ENCODE results near the gene ALAS1.

ALAS1 gene

DNA sequence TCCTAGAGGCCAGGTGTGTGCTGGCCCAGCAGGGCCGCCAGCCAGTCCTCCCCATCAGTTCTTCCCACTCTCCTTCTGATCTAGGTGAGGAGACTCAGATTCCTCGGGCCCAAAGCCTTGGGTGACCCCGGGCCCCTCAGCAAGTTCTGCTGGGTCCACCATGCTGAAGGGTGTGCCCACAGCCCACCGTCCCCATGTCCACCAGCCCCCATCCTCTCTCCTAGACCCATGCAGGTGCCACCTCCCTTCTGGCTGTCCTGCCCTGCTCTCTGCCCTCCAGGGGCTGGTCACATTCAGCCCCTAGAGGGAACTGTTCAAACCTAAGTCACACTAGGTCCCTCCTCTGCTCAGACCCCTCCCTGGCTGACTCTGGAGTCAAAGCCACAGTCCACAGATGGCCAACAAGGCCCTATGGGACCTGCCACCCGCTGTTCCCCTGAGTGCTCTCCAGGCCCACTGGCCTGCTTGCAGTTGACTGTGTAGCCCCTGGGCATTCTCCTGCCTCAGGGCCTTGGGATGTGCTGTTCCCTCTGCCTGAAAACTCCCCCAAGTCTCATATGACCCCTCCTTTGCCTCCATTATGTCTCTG lies 28.4 kb downstream of the ALAS1 start:
- TF ChIP-seq, protein P1, sequence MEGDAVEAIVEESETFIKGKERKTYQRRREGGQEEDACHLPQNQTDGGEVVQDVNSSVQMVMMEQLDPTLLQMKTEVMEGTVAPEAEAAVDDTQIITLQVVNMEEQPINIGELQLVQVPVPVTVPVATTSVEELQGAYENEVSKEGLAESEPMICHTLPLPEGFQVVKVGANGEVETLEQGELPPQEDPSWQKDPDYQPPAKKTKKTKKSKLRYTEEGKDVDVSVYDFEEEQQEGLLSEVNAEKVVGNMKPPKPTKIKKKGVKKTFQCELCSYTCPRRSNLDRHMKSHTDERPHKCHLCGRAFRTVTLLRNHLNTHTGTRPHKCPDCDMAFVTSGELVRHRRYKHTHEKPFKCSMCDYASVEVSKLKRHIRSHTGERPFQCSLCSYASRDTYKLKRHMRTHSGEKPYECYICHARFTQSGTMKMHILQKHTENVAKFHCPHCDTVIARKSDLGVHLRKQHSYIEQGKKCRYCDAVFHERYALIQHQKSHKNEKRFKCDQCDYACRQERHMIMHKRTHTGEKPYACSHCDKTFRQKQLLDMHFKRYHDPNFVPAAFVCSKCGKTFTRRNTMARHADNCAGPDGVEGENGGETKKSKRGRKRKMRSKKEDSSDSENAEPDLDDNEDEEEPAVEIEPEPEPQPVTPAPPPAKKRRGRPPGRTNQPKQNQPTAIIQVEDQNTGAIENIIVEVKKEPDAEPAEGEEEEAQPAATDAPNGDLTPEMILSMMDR (IDR thresholded peaks at IDR 0.05; ENCODE audit: low read length, missing control alignments), result no peak

DNA sequence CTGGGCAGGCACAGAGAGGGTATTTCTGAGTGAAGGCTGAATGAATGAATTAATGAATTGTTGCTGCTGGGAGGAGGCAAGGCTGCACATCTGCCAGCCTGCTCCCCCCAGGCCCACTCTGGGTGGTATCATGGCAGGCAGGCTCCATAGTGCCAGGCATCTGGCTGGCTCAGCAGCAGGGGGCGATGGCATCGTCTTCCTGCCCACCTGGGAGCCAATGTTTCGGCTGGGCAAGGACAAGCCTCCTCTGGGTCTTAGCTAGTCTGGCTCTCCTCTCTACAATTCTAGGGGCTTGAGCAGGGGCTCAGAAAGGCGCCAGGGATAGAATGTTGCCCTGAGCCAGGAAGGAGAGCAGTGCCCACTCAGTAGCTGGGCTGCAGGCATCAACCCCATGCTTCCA lies 29.2 kb downstream of the ALAS1 start:
- no peak for DNase-seq (ENCODE audit: low read depth)
- TF ChIP-seq, protein P1 (IDR thresholded peaks at IDR 0.05; ENCODE audit: low read length, missing control alignments), result no peak
- H3K4me3 ChIP-seq (replicated peaks; ENCODE audit: low read depth, low read length), result no peak overlapping the region

More for the DNA sequence above, 28.4 kb downstream of the ALAS1 start:
- H3K4me3 ChIP-seq (replicated peaks; ENCODE audit: low read depth, low read length), result no peak overlapping the region
- no peak for DNase-seq (ENCODE audit: low read depth)

DNA sequence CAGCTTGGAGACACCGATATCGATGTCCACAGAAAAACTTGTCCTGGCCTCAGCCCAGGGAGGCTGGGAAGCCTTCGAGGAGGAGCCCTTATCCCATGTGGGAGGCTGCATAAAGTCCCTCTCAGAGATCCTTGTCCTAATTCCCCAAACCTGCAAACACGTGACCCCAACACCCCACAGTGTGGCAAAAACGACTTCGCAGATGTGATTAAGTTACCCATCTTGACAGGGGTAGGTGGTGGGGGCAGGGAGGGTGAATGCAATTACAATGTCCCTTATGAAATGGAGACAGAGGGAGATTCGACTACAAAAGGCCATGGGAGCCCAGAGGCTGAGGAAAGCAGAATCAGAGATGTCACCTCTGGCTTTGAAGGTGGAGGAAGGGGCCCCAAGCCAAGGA lies 29.8 kb downstream of the ALAS1 start:
- TF ChIP-seq, protein P1 (IDR thresholded peaks at IDR 0.05; ENCODE audit: low read length, missing control alignments), result no peak
- no peak overlapping the region for H3K4me3 ChIP-seq (replicated peaks; ENCODE audit: low read depth, low read length)
- DNase-seq (ENCODE audit: low read depth), result no peak

DNA sequence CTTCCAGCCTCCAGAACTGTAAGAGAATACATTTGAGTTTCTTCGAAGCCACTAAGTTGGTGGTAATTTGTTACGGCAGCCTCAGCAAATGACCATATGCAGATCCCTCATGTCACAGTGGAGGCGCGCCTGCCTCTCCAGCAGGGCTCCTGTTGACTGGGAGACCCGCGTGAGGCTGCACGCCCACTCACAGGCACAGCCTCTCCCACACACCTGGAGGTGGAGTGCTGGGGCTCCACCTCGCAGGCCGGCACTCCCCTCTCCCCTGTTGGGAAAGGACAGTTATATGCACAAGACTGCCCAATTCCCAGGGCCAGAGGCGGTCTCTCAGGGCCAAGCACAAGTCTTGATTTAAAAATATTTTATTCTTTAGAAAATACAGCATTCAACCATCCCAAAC lies 30.3 kb downstream of the ALAS1 start:
- no peak for DNase-seq (ENCODE audit: low read depth)
- TF ChIP-seq, protein P1 (IDR thresholded peaks at IDR 0.05; ENCODE audit: low read length, missing control alignments), result no peak

DNA sequence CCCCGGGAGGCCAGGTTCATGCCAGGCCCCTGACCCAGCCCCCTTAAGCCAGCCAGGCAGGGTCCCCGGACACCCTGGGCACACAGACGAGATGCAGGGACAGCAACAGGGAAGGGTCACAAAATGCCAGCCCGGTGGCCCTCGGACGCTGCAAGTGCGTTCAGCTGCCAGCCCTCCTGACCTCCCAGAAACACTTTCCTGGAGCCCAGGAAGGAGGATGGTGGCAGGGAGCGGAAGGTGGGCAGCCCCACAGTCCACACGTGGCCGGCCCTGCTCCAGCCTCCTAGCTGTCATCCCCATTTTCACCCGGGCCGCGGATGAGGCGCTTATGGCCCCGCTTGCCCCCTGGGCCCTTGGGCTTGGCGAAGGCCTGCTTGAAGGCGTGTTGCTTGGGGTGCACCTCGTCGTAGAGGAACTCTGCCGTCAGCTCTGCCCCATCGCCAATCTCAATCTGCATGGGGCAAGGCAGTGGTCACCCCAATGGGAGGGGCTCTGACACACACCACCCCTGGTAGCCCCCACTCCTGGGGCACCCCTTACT lies 30.9 kb downstream of the ALAS1 start:
- TF ChIP-seq, protein P1 (IDR thresholded peaks at IDR 0.05; ENCODE audit: low read length, missing control alignments), result no peak
- no peak for DNase-seq (ENCODE audit: low read depth)
- no peak overlapping the region for H3K4me3 ChIP-seq (replicated peaks; ENCODE audit: low read depth, low read length)

More for the DNA sequence above, 30.3 kb downstream of the ALAS1 start:
- no peak overlapping the region for H3K4me3 ChIP-seq (replicated peaks; ENCODE audit: low read depth, low read length)

DNA sequence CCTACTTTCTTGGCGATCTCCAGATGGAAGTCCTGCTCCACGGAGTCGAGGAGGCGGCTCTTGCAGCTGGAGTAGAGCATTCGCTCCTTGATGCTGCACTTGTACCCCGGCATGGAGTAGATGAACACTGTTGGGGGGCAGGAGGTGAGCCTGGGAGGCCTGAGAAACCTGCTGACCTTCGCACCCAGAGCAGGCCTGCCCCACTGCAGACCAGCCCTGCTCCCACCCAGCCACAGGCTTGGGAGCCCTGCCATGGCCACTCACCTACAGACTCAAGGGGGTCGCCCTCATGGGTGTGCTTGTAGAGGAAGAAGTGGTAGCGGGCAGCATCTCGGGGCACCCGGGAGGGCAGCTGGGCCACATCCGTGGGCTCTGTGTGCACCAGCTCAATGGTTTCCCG lies 31.7 kb downstream of the ALAS1 start:
- no peak overlapping the region for H3K4me3 ChIP-seq (replicated peaks; ENCODE audit: low read depth, low read length)
- DNase-seq (ENCODE audit: low read depth), result no peak
- TF ChIP-seq, protein P1 (IDR thresholded peaks at IDR 0.05; ENCODE audit: low read length, missing control alignments), result no peak

DNA sequence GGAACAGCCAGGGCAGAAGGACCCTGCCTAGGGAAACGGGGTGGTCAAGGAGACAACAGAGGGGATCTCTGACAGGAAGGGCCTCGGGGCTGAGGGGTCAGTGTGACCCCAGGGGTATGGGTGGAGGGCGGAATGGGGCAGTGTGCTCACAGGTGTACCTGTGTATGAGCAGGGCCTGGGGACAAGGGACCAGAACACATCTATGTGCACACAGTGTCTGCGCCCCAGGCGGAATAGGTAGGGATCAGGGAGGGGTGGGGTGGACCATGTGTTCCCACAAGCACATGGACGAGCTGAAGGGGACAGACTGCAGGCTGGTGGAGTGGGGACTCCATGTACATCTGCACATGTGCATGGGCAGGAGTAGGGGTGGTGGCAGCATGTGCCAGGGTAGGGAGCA lies 32.5 kb downstream of the ALAS1 start:
- DNase-seq (ENCODE audit: low read depth), result no peak

More for the DNA sequence above, 32.5 kb downstream of the ALAS1 start:
- TF ChIP-seq, protein P1 (IDR thresholded peaks at IDR 0.05; ENCODE audit: low read length, missing control alignments), result no peak
- H3K4me3 ChIP-seq (replicated peaks; ENCODE audit: low read depth, low read length), result no peak overlapping the region
